GM12878 (cell line): ENCODE data around the gene ERC2.

Experiments used
- ATF3 ChIP-seq: IDR thresholded peaks from 2 replicates; pipeline ENCODE4 v1.6.1; 2011; ENCODE audit warnings: low read depth, mild to moderate bottlenecking, low read length, moderate library complexity, borderline replicate concordance; ENCODE audit errors: extremely low read depth
- CHD2 ChIP-seq: IDR thresholded peaks from 2 replicates; pipeline ENCODE4 v1.6.1; 2011; ENCODE audit warnings: low read depth, low read length, improper control_type of control experiment, borderline replicate concordance
- CTCF ChIP-seq, 3 experiments: IDR thresholded peaks in 2 of 3; conservative IDR thresholded peaks in 1 of 3; 2 replicates each; pipeline ENCODE4 v1.5.1; 2011; ENCODE audit warnings: low read depth in 3 of 3, low read length in 3 of 3, mild to moderate bottlenecking in 3 of 3, control low read depth in 2 of 3, moderate library complexity in 2 of 3, inconsistent platforms in 1 of 3, mixed read lengths in 1 of 3; ENCODE audit not compliant: control insufficient read depth in 2 of 3, insufficient read depth in 1 of 3; ENCODE audit errors: extremely low read depth in 1 of 3
- E2F8 ChIP-seq: fragments of 450-650 bp; IDR thresholded peaks from 2 replicates; pipeline ENCODE4 v1.6.1; 2018; ENCODE audit warnings: mild to moderate bottlenecking, low read depth, moderate library complexity; ENCODE audit not compliant: partially characterized antibody
- ELK1 ChIP-seq: IDR thresholded peaks from 2 replicates; pipeline ENCODE4 v1.6.1; 2012; ENCODE audit warnings: low read depth, low read length, improper control_type of control experiment
- HCFC1 ChIP-seq: fragments of 150-350 bp; IDR thresholded peaks from 2 replicates; pipeline ENCODE4 v1.6.1; 2014; ENCODE audit warnings: low read length
- JUND ChIP-seq: IDR thresholded peaks from 2 replicates; pipeline ENCODE4 v1.6.1; 2012; ENCODE audit warnings: low read depth, mild to moderate bottlenecking, low read length, improper control_type of control experiment, moderate library complexity
- NRF1 ChIP-seq: conservative IDR thresholded peaks from 2 replicates; pipeline ENCODE4 v1.6.1; 2011; ENCODE audit warnings: mild to moderate bottlenecking, low read depth, low read length, improper control_type of control experiment
- POLR2AphosphoS5 ChIP-seq: IDR thresholded peaks from 2 replicates; pipeline ENCODE4 v1.6.1; 2011; ENCODE audit warnings: mild to moderate bottlenecking, low read length, inconsistent platforms
- REST ChIP-seq: IDR thresholded peaks from 2 replicates; pipeline ENCODE4 v1.6.1; 2012; ENCODE audit warnings: mild to moderate bottlenecking, low read depth, low read length
- TARDBP ChIP-seq: IDR thresholded peaks from 2 replicates; pipeline ENCODE4 v1.6.1; 2016; ENCODE audit warnings: borderline replicate concordance
- USF1 ChIP-seq: IDR thresholded peaks from 2 replicates; pipeline ENCODE4 v1.6.1; 2011; ENCODE audit warnings: borderline replicate concordance, low read depth, mild to moderate bottlenecking, moderate library complexity, mixed read lengths, low read length; ENCODE audit not compliant: insufficient read depth; ENCODE audit errors: extremely low read length
- ZBED1 ChIP-seq: IDR thresholded peaks from 2 replicates; pipeline ENCODE4 v1.6.1; 2016; ENCODE audit warnings: borderline replicate concordance

GRCh38 chr3:56361731-56362130, 106.5 kb downstream of the ERC2 start:
- TF ChIP-seq E2F8 (no peak), CHD2 (no peak), JUND (no peak), ELK1 (no peak), REST (no peak), ATF3 (no peak), NRF1 (no peak), TARDBP (no peak), POLR2AphosphoS5 (no peak), ZBED1 (no peak), HCFC1 (no peak), USF1 (no peak), CTCF (IDR thresholded peaks at IDR 0.05 in 2 of 3, conservative IDR thresholded peaks at IDR 0.05 in 1 of 3; ENCODE audit: control insufficient read depth in 2 of 3, extremely low read depth in 1 of 3, insufficient read depth in 1 of 3, low read depth in 3 of 3, low read length in 3 of 3) (no peak)
